Measurements from ENCODE around the gene TRIM28.
"Not testable (repeated sequence)": the region's sequence is repeated elsewhere in the genome, so short reads cannot be mapped to it uniquely, and the experiment has no call there.

The TRIM28 gene

GRCh38 chr19:58561373-58562121, 17.7 kb downstream of the TRIM28 start:
- no peak for DNase-seq

- peak; percentile 48 for DNase-seq
These were observed 18.5 kb downstream of the TRIM28 start for GRCh38 chr19:58562122-58563033.

GRCh38 chr19:58563034-58563573, 19.2 kb downstream of the TRIM28 start:
- peak; percentile 47 for DNase-seq

- DNase-seq, result no peak
These were observed 20.0 kb downstream of the TRIM28 start for GRCh38 chr19:58563823-58564222.

- DNase-seq, result no peak
These were observed 23.1 kb downstream of the TRIM28 start for GRCh38 chr19:58566989-58567388.

GRCh38 chr19:58568453-58569130, 24.7 kb downstream of the TRIM28 start:
- no peak for DNase-seq

GRCh38 chr19:58569191-58569942, 25.5 kb downstream of the TRIM28 start:
- DNase-seq, result no peak

- DNase-seq, result no peak
These were observed 26.2 kb downstream of the TRIM28 start for GRCh38 chr19:58569943-58570670.

GRCh38 chr19:58570770-58571574, 27.1 kb downstream of the TRIM28 start:
- no peak for DNase-seq

- DNase-seq, result no peak
These were observed 27.7 kb downstream of the TRIM28 start for GRCh38 chr19:58571575-58571947.

GRCh38 chr19:58572026-58572817, 28.4 kb downstream of the TRIM28 start:
- DNase-seq, result no peak

- peak; percentile 99 for DNase-seq
These were observed 29.2 kb downstream of the TRIM28 start, which contains the start of gene MZF1 for GRCh38 chr19:58572818-58573657. Gene MZF1 (minus strand): TSS chr19:58573335. CDS start chr19:58571389, 1,946 bp downstream.

- DNase-seq, result no peak
These were observed 29.8 kb downstream of the TRIM28 start for GRCh38 chr19:58573658-58574164.

- peak; percentile 72 for DNase-seq
These were observed 31.5 kb downstream of the TRIM28 start for GRCh38 chr19:58575183-58576041.

GRCh38 chr19:58577581-58577980, 33.7 kb downstream of the TRIM28 start:
- DNase-seq, result not testable (repeated sequence)

GRCh38 chr19:58578012-58578925, 34.4 kb downstream of the TRIM28 start:
- DNase-seq, result no peak
